ENCODE data around the gene TXNL4A. TPM values are rescaled to one million over a fixed set of nuclear protein-coding genes. Genes with fewer than 3 reads are reported as not detected.
"Not testable (repeated sequence)": the region's sequence is repeated elsewhere in the genome, so short reads cannot be mapped to it uniquely, and the experiment has no call there.

Gene TXNL4A, protein sequence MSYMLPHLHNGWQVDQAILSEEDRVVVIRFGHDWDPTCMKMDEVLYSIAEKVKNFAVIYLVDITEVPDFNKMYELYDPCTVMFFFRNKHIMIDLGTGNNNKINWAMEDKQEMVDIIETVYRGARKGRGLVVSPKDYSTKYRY
- 138 TPM for polyA plus RNA-seq (2013, experiment 1 of 2; ENCODE audit: insufficient read length)
- 134 TPM for polyA plus RNA-seq (2013, experiment 2 of 2; ENCODE audit: insufficient read length)

DNA sequence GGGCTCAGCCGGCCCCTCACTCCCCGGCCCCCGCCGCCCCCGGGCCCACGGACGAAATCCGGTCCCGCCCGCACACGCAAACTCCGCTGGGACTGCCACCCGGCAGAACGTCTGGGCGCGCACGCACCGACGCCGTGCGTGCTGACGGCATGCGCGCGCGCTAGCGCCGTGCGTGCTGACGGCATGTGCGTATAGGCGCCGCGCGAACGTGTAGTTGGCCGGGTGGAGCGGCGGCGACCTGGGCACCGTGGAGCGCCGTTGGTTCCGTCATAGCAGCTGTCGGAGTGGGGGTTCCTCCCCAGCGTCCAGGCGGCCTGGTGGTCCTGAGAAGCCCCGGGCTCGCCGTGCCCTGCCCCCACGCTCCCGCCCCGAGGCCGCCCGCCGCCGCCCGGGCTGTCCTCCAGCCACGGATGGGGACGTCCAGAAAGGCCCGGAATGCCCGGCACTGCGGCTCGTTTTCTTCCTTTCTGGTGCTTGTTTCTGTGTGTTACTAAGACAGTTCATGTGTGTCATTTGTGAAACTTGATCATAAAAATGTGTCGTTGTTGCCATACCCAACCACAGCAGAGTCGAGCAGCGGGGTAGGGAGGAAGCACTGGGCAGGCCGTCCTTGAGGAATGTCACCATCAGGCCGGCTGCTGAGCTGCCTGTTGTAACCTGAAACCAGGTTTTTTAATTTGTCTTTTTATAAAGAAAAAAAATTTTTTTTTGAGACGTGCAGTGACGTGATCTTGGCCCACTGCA lies at the start of gene TXNL4A:
TSS of gene TXNL4A (minus strand) at position 113 of the 744 bp plus-strand sequence. CDS start 171 bp downstream, outside the sequence.
- DNase-seq, result peak; percentile 91

DNA sequence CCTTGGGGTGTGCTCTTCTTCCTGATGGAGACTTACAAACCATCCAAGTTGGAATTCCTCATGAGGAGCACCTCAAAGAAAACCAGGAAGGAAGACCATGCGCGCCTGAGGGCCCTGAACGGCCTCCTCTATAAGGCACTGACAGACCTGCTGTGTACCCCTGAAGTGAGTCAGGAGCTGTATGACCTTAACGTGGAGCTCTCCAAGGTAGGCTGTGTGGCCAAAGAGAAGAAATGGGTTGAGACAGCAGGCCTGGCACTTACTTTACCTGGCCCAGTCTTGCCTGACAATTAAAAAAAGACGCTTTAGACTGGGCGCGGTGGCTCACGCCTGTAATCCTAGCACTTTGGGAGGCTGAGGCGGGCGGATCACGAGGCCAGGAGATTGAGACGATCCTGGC lies 48.9 kb upstream of the TXNL4A start:
- no peak for DNase-seq

- no peak for DNase-seq
These were observed 47.6 kb upstream of the TXNL4A start for GRCh38 chr18:80035997-80036396.

GRCh38 chr18:80034852-80035406 lies 46.6 kb upstream of the TXNL4A start:
- no peak for DNase-seq

GRCh38 chr18:80034068-80034851 lies 45.9 kb upstream of the TXNL4A start, which contains the start of gene RBFA:
TSS of gene RBFA (plus strand) at chr18:80034434. CDS start at chr18:80034496, 62 bp downstream.
- peak; percentile 99 for DNase-seq

GRCh38 chr18:80033181-80034067 lies 45.1 kb upstream of the TXNL4A start:
- DNase-seq, result no peak

DNA sequence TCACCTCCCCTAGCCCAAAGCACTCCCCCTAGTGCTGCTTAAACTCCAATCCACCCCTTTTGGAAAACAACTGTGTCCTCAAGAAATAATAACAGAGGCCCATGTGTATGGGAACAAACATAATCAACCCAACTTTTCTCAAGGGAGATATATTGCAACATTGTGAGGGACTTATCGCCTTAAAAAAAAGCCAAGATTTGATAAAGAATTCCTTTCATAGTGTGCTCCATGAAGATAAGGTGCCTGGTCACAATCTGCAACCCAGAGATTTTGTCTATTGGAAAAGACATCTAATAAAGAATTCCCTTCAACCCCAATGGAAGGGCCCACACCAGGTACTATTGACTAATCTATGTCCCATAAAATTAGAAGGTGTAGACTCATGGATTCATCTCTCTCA lies 41.3 kb upstream of the TXNL4A start:
- no peak for DNase-seq

DNA sequence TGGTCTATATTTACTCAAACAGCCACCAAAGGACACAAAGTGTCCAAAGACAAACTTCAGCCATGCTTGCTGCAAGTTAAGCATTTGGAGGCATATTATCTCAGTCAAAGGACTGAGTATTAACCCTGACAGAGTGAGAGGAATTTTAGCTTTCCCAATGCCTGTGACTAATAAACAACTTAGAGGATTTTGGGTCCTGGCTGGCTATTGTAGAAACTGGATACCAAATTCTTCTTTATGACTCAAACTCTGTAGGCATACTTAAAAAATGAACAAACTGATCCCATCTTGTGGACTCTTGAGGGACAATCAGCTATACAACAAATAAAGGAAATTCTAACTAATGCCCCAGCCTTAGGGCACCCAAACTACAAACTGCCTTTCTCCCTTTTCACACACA lies 39.4 kb upstream of the TXNL4A start:
- DNase-seq, result peak; percentile 72

- DNase-seq, result no peak
These were observed 38.0 kb upstream of the TXNL4A start for GRCh38 chr18:80026363-80026762.

DNA sequence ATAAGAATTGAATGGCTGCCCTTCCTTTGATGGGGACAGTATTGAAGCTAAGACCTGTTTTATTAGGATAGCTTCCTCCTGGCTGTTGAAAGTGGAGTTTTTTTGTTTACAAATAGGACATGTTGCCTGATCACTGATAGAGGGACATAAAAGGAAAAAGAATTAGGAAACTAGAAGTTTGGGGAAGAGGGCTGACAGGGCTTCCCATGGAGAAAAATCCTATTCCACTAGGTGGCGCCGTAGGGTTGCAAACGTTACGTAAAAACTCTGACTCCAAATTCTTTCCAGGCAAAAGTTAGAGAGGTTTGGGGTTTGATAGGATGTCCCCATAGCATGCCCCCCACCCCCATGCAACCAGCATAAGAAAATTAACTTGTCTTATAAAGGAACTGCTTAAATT lies 34.8 kb upstream of the TXNL4A start:
- no peak for DNase-seq

GRCh38 chr18:80022613-80023012 lies 34.2 kb upstream of the TXNL4A start:
- peak; percentile 24 for DNase-seq

GRCh38 chr18:80012714-80013113 lies 24.4 kb upstream of the TXNL4A start:
- no peak for DNase-seq

GRCh38 chr18:80011496-80012137 lies 23.3 kb upstream of the TXNL4A start:
- not testable (repeated sequence) for DNase-seq

- DNase-seq, result no peak
These were observed 22.2 kb upstream of the TXNL4A start for GRCh38 chr18:80010551-80010906.

DNA sequence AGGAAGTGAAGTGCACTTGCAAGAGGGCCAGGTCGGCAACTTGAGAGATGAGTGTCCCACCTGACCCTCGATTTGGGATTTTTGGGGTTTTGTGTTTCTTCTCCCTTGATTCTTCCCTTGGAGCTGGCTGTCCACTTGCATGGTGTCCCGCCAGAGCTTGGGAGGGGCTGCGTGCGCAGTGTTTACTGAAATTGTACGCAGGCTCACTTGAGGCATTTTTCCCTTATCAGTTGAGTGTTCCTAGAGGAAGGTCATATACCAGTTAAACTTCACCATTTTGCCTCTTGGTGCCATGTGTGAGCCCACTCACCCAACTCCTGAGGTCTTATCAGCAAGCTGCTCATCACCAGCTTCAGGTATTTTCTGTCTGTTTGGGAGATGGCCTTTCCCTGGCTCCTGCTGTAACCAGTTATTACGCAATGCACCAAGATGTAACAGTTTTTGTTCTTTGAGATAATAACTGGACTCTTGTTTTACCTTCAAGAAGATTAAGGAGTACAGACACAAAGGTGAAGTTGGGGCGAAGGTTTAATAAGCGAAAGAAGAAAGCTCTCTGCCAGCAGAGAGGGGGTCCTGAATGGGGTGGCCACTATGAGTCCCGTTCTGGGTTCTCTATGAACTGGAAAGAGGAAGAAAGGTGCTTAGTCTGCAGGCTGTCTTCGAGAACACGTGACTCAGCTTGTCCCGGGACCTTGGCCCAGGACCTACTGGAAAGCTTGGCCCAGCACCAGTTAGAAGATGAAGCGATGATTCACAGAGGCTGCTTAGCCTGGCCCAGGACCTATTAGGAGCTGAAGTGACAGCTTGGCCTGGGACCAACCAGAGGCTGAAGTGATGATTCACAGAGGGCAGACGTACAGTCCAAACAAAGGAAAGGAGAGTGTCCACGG lies 21.5 kb upstream of the TXNL4A start:
- DNase-seq, result peak; percentile 94

- DNase-seq, result no peak
These were observed 18.4 kb upstream of the TXNL4A start for GRCh38 chr18:80006724-80007123.

- DNase-seq, result no peak
These were observed 16.4 kb upstream of the TXNL4A start for GRCh38 chr18:80004600-80005342.

GRCh38 chr18:80002468-80002867 lies 14.1 kb upstream of the TXNL4A start:
- DNase-seq, result no peak

DNA sequence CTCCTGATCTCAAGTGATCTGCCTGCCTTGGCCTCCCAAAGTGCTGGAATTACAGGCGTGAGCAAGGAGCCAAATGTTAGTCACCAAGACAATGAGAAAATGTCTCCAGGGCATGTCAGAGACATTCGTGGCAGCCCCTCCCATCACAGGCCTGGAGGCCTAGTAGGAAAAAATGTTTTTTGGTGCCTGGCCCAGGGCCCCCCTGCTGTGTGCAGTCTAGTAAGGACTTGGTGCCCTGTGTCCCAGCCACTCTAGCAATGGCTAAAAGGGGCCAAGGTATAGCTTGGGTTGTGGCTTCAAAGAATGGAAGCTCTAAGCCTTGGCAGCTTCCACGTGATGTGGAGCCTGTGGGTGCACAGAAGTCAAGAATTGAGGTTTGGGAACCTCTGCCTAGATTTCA lies 12.5 kb upstream of the TXNL4A start:
- DNase-seq, result no peak

DNA sequence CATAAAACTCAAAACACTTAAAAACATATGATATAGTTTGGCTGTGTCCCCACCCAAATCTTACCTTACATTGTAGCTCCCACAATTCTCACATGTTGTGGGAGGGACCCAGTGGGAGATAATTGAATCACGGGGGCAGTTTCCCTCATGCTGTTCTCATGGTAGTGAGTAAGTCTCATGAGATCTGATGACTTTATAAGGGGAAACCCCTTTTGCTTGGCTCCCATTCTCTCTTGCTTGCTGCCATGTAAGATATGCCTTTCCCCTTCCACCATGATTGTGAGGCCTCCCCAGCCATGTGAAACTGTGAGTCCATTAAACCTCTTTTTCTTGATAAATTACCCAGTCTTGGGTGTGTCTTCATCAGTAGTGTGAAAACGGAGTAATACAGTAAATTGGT lies 11.3 kb upstream of the TXNL4A start:
- not testable (repeated sequence) for DNase-seq
